NCI-H2196 treated with DMSO at 0.1 percent for 48 hours (cell line): Measurements from ENCODE around the gene STAT5B.
A peak's percentile ranks its signal among the peaks of the same experiment; 100 is the strongest.
"Not testable (repeated sequence)": the region's sequence is repeated elsewhere in the genome, so short reads cannot be mapped to it uniquely, and the experiment has no call there.

Source experiments
- DNase-seq: peaks from one replicate; lab custom pipeline; 2025; ENCODE audit not compliant: unreplicated experiment; lab: John Stamatoyannopoulos, UW

The STAT5B gene

DNA sequence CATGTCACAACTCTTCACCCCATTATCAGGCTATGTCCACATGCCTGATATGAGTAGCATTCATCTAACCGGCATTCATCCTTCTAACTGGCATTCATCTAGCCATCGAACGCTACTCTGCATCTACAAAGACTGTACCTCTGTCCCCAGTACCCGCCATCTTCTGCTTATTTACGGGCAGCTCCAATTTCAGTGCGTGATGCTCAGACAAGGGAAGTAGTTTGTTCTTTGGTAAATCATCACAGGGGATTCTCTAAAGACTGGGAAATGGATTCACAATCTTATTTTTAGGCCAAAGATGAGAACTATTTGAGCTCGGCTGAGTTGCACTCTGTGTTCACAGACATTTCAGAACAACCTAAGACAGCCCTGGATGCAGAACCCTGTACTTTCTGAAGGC, 39.4 kb downstream of the STAT5B start:
- no peak for DNase-seq

DNA sequence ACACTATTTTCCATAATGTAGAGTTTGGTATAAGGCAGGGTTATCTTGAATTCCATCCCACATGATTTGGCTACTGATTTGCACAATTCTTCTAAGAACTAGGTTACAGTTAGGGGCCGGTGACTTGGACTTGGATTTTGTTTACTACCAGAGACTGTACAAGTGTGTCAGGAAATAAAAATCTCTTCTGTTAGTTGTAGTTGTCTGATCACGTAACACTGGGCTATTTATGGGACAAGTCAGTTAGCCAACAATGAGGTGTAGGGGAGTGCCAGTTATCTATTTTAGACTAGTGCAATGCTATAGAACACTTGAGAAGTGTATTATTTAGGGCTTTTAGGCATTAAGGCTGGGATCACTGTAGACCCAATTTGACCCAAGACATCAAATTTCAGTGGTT, 42.2 kb downstream of the STAT5B start:
- no peak for DNase-seq

DNA sequence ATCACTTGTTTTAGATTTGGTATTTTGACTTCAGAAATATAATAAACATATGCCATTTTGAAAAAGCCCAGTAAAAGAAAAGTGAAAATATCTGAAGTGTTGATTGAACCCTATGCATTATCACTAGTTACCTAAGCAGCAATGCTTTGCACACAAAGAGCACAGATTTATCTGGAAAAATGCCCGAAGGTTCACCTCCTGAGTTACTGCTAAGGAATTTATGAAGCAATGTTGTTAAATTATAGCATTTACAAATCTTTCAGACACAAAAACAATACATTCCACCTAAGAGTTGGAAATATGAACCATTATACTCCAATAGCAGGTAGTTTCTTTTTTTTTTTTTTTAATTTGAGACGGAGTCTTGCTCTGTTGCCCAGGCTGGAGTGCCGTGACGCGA, 43.0 kb downstream of the STAT5B start:
- no peak for DNase-seq

DNA sequence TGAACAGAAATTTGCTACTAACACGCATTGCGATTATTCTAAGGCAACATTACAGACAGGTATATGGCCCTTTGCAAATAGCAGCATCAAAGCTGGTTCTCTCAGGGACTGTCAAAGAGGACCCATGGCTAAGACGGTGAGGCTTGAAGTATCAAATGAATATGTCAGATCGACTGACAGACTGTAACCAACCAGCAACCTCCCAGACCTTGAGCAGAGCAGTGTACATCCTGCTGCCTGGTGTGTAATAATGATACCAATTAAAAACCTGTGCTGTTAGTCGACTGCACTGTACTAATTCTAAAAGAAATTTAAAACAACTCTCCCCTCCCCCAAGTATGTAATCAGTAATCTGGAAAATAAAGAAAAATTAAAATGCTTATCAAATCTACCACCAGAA, 46.0 kb downstream of the STAT5B start:
- DNase-seq, result no peak

- DNase-seq, result no peak
Observed at GRCh38 chr17:42227849-42228700, 48.1 kb downstream of the STAT5B start.

GRCh38 chr17:42225646-42226045, 50.5 kb downstream of the STAT5B start:
- no peak for DNase-seq

GRCh38 chr17:42224651-42225050, 51.5 kb downstream of the STAT5B start:
- DNase-seq, result no peak

DNA sequence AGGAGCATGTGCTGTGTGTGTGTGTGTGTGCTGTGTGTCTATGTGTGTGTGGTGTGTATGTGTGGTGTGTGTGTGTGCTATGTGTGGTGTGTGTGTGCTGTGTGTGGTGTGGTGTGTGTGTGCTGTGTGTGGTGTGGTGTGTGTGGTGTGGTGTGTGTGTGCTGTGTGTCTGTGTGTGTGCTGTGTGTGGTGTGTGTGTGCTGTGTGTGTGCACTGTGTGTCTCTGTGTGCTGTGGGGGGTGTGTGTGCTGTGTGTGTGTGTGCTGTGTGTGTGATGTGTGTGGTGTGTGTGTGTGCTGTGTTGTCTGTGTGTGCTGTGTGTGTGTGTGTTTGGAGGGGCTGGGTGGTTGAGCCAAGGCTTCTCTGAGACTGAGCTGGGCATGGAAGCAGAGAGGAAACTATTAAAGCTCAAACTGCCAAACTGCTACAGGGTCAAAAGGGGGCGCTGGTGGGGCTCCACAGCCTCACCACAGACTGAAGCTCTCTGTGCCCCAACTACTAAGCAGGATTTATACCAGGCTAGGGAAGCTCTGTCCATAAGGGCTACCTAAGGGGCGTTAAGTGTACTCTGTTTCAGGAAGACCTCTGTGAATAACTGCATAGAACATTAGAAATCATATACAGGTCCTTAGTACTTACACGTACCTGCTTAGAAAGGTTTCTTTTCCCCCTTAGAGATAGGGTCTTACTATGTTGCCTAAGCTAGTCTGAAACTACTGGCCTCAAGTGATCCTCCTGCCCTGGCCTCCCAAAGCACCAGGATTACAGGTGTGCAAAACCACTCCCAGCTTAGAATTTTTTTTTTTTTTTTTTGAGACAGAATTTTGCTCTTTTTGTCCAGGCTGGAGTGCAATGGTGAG, 54.1 kb downstream of the STAT5B start:
- peak; percentile 5 for DNase-seq

DNA sequence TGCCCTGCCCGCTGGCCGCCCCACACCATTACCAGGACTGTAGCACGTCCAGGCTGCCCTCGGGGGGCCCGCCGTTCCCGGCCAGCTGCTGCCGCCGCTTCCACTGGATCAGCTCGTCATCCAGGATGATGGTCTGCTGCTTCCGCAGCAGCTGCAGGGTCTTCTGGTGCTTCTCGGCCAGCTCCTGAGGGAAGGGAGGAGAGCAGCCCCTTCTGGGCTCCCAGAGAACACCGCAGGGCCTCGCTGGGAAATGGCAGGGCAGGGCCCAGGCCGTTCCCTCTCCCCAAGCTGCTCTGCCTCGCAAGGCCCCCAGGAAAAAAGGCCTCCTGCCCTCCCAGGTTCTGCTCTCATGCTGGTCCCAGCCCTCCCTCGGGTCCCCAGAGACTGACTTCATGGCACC, 56.9 kb downstream of the STAT5B start:
- not testable (repeated sequence) for DNase-seq

GRCh38 chr17:42214156-42214555, 62.0 kb downstream of the STAT5B start:
- DNase-seq, result no peak

DNA sequence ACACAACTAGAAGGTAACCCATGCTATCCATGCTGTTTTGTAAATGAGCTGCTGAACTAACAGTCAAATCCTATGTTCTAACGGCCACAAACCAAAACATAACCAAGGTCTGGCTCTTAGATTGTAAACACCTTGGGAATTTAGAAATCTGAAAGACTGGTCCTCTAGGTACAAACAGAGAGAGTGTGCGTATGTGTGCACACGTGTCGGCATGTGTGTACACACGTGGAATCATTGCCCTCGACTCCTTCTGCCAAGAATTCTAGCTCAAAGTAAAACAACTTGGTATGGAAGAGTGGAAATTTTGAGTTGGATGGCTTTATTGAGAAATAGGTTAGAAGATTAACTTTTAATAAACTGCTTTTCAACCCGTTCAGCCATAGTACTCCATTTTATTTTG, 63.8 kb downstream of the STAT5B start:
- DNase-seq, result no peak

GRCh38 chr17:42211921-42212341, 64.3 kb downstream of the STAT5B start:
- not testable (repeated sequence) for DNase-seq

GRCh38 chr17:42210046-42210445, 66.1 kb downstream of the STAT5B start:
- no peak for DNase-seq

GRCh38 chr17:42206153-42206612, 70.0 kb downstream of the STAT5B start:
- DNase-seq, result not testable (repeated sequence)

- no peak for DNase-seq
Observed at GRCh38 chr17:42203354-42203753, 72.8 kb downstream of the STAT5B start.

DNA sequence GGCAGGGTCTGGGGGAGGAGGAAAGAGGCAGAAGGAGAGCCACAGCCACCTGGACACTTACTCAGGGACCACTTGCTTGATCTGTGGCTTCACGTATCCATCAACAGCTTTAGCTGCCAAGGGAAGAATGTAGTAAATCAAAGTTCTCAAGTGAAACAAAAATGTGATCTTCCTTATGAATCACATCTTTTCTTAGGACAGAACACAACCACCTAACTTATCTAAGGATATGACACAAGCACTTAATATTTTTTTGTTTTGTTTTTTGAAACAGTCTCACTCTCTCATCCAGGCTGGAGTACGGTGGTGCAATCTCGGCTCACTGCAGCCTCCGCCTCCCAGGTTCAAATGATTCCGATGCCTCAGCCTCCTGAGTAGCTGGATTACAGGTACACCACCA, 73.5 kb downstream of the STAT5B start:
- no peak for DNase-seq

GRCh38 chr17:42202159-42202558, 74.0 kb downstream of the STAT5B start:
- no peak for DNase-seq

- DNase-seq, result no peak
Observed at GRCh38 chr17:42201458-42201772, 74.8 kb downstream of the STAT5B start.

GRCh38 chr17:42200706-42201457, 75.3 kb downstream of the STAT5B start:
- DNase-seq, result no peak

DNA sequence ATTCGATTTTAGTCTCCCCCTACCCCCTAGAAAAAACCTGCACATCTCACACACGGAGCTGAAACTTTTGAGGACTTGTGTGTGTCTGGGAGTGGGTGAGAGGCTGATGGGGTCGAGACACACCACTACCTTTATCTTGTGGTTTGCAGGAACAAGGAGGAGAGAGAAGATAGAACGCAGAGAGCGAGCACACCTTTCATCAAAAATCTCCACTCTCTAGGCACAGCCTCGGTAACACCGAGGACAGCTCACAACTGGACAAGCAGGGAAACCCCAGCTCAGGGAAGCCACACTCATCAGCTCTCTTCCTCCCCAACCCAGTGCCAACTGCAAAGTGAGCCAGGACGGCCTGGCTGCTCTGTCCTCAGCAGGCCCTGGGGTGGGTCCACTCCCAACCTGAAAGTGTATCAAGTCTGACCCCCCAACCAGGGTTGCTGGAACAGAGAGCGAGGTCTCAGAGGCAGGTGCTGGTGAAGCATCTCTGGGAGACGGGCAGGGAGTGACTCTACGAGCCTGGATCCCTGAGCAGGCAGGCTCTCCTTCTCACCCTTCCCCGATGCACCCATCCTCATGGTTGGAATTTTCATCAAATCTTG, 76.7 kb downstream of the STAT5B start:
- DNase-seq, result no peak

- no peak for DNase-seq
Observed at GRCh38 chr17:42198897-42199296, 77.3 kb downstream of the STAT5B start.
